Sigmoid colon (tissue), 4 donors: ENCODE data around the gene MKNK1.

Source experiments
- EP300 ChIP-seq, 4 donors: sonication (generic); formaldehyde crosslinking; IDR thresholded peaks; one replicate each; pipeline ENCODE4 v1.6.1; 2017; ENCODE audit warnings: antibody characterized with exemption in 4 of 4
- POLR2A ChIP-seq, 2 donors: fragments of 450-650 bp; IDR thresholded peaks; one replicate each; pipeline ENCODE4 v1.6.1; 2016; ENCODE audit warnings: antibody characterized with exemption in 2 of 2, mild to moderate bottlenecking in 2 of 2, moderate library complexity in 2 of 2
- TF ChIP-seq, protein P1 (sequence below), 4 experiments: fragments of 450-650 bp in 3 of 4; fragments of 200-600 bp in 1 of 4; IDR thresholded peaks; one replicate each; pipeline ENCODE4 v1.5.1; 2016 to 2019; ENCODE audit warnings: antibody characterized with exemption in 4 of 4, mild to moderate bottlenecking in 3 of 4, moderate library complexity in 2 of 4

DNA sequence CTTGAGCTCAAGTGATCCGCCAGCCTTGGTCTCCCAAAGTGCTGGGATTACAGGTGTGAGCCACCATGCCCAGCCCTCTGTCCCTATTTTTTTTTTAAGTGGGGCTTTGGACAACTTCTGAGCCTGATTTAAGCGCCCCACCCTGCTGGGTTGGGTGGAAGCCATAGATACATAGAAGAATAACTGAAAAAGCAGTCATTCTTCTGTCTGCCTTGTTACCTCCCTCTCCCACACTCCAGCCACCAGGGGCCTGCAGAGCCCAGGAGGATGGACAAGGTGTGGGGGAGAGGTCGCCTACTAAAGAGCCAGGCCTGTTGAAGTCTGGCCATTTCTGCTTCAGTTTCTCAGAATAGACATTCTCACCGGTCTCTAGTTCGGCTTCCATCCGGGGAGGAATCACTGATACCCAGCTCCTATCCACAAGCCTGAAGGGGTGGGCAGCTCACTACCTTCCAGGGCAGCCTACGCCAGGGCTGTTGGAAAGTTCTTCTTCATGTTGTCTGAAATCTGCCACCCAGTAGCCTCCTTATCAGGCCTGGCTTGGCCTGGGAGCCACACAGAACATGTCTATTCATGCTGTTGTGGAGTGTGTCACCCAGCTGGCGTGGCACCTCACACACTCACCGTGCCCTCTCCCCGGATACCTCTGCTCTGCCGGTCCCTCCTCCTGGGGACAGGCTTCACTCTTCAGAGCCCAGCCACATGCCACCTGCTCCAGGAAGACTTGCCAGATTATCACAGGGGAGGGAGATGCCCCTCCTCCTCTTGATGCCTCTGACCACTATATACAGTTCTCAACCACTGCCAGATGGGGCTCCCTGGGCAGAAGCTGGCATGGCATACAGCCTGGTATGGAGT is 80.3 kb downstream of the MKNK1 start:
- TF ChIP-seq, protein P1, sequence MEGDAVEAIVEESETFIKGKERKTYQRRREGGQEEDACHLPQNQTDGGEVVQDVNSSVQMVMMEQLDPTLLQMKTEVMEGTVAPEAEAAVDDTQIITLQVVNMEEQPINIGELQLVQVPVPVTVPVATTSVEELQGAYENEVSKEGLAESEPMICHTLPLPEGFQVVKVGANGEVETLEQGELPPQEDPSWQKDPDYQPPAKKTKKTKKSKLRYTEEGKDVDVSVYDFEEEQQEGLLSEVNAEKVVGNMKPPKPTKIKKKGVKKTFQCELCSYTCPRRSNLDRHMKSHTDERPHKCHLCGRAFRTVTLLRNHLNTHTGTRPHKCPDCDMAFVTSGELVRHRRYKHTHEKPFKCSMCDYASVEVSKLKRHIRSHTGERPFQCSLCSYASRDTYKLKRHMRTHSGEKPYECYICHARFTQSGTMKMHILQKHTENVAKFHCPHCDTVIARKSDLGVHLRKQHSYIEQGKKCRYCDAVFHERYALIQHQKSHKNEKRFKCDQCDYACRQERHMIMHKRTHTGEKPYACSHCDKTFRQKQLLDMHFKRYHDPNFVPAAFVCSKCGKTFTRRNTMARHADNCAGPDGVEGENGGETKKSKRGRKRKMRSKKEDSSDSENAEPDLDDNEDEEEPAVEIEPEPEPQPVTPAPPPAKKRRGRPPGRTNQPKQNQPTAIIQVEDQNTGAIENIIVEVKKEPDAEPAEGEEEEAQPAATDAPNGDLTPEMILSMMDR (IDR thresholded peaks at IDR 0.05): no peak
- no peak for TF ChIP-seq EP300 (IDR thresholded peaks at IDR 0.05)
- no peak for TF ChIP-seq POLR2A (IDR thresholded peaks at IDR 0.05)
